ENCODE measurements around the gene POU2AF2.
A peak's percentile ranks its signal among the peaks of the same experiment; 100 is the strongest.
"Not testable (repeated sequence)": the region's sequence is repeated elsewhere in the genome, so short reads cannot be mapped to it uniquely, and the experiment has no call there.

POU2AF2 gene

DNA sequence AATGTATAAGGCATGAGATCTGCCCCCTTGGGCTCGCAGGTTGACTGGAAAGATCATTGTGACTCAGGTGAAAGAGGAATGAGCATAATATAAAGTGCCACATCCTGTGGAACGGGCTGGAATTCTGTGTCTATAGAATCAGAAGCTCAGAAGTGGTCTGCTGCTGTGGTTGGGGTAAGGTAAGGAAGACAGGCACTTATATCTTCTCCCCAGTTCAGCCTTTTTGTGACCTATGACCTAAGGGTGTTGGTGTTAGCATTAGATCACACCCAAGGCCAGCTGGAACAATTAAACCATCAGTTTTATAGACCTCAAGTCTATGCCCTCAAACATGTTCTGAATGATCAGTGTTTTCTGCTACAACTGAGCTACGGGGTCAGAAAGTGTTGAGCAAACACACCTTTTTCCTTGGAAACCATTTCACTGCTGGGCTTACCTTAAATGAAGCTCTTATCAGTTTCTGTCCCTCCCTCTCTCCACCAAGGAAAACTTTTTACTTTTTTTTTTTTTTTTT is 37.1 kb downstream of the POU2AF2 start:
- H3K4me3 ChIP-seq (ENCODE audit: low read length): no peak overlapping the region
- TF ChIP-seq ZNF274 (IDR thresholded peaks at IDR 0.05; ENCODE audit: low read depth, low read length): no peak

DNA sequence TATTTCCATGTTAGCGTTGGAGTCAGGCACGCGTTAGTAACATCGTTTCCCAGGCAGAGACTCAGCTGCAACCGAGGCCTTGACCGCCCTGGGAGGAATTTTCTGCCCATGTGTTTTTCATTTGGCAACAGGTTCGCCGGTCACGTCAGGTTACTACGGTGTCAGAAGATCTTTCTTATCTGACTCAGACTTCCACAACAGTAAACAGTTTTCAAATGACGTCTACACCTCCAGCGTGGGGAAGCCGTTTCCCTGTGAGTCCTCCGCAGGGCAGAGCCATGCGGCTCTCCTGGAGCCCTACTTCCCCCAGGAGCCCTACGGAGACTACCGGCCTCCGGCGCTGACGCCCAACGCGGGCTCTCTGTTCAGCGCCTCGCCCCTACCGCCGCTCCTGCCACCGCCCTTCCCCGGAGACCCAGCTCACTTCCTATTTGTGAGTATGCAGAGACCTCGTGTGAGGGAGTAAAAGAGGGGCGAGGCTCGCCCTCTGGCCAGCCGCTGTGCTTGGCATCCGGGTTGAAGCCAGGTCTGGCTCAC is 38.5 kb downstream of the POU2AF2 start:
- H3K4me3 ChIP-seq (ENCODE audit: low read length): no peak overlapping the region
- no peak for TF ChIP-seq ZNF274 (IDR thresholded peaks at IDR 0.05; ENCODE audit: low read depth, low read length)

DNA sequence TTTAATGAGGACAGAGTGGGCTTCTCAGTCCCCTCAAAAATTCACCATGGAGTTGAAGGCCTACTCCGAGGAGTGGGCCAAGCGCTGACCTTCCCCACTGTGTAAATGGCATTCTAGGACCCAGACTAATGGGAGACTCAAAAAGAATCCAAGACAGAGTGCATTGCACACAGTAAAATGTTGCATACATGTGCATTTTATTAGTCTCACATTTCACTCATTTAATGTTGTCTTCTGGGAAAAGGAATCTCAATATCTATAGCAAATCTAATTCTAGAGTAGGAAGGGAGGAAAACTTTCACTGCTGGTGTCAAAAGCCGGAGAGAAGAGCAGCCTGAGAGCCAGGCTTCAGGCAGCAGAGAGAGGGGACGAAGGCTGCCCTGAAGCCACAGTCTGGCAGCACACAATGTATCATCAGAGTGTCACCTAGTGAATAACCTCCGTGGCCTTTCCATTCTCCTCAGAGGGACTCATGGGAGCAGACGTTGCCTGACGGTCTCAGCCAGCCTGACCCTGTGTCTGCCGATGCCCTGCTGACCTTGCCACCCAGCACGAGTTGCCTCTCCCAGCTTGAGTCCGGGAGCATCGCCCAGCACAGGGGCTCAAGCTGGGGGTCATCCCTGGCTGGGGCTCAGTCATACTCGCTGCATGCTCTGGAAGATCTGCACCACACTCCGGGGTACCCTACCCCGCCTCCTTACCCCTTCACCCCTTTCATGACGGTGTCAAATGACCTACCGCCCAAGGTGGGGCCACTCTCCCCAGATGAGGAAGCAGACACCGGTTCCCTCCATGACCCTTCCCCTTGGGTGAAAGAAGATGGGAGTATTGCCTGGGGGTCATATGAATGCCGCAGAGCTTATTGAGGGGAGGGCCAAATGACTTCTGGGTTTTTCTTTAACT is 39.9 kb downstream of the POU2AF2 start:
- TF ChIP-seq ZNF274 (IDR thresholded peaks at IDR 0.05; ENCODE audit: low read depth, low read length): no peak

DNA sequence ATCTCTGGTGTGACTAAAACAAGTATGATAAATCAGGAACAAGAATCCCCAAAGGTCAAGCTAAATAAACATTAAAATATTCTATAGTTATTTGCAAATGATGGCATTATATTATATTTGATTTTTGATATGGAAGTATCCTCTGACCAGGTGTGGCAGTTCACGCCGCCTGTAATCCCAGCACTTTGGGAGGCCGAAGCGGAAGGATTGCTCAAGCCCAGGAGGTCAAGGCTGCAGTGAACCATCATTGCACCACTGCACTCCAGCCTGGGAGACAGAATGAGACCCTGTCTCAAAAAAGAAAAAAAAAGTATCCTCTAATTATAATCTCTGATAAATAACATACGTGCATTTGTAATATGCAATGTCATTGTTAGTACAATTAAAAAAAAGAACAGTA is 46.2 kb downstream of the POU2AF2 start:
- H3K4me3 ChIP-seq (ENCODE audit: low read length): no peak overlapping the region
- TF ChIP-seq ZNF274 (IDR thresholded peaks at IDR 0.05; ENCODE audit: low read depth, low read length): no peak

More for the DNA sequence above, 39.9 kb downstream of the POU2AF2 start:
- H3K4me3 ChIP-seq (ENCODE audit: low read length): no peak overlapping the region

DNA sequence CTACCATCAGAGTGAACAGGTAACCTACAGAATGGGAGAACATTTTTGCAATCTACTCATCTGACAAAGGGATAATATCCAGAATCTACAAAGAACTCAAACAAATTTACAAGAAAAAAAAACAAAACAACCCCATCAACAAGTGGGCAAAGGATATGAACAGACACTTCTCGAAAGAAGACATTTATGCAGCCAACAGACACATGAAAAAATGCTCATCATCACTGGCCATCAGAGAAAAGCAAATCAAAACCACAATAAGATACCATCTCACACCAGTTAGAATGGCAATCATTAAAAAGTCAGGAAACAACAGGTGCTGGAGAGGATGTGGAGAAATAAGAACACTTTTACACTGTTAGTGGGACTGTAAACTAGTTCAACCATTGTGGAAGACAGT is 46.9 kb downstream of the POU2AF2 start:
- not testable (repeated sequence) for H3K4me3 ChIP-seq (ENCODE audit: low read length)

DNA sequence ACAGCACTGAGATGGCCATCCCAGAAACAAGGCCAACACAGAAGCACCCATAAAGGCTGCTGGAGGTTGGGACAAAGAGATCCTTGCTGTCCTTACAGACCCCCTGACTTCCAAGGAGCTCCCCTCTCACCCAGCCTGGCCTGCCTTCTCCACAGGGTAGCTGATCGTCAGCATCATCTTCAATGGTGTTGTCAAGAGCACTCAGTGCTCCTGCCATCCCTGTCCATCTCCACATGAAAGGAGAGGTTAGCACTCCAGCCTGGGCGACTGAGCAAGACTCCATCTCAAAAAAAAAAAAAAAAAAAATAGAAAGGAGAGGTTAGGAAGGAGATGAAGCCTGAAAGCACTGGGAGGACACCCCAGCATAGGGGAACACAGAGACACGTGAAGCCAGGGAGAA is 50.7 kb downstream of the POU2AF2 start:
- no peak for TF ChIP-seq ZNF274 (IDR thresholded peaks at IDR 0.05; ENCODE audit: low read depth, low read length)
- H3K4me3 ChIP-seq (ENCODE audit: low read length): no peak overlapping the region

DNA sequence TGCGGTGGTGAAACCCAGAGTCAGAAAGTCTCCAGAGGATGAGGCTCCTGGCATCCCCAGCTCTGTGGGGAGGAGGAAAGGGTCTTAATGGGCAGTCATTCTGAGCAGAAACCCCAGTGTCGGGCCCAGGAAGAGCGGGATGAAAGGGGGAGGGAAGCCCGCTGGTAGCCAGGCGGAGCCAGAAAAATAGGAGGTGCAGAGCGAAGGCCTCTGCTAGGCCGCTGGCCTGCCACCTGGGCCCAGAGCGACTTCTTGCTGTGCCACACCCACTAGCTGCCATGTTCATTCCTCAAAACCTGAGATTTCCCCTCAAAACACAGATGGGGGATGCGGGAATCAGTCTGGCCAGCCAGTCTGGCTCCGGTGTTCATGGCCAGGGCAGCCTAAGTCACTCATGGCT is 52.2 kb downstream of the POU2AF2 start:
- H3K4me3 ChIP-seq (ENCODE audit: low read length): no peak overlapping the region
- TF ChIP-seq ZNF274 (IDR thresholded peaks at IDR 0.05; ENCODE audit: low read depth, low read length): no peak

DNA sequence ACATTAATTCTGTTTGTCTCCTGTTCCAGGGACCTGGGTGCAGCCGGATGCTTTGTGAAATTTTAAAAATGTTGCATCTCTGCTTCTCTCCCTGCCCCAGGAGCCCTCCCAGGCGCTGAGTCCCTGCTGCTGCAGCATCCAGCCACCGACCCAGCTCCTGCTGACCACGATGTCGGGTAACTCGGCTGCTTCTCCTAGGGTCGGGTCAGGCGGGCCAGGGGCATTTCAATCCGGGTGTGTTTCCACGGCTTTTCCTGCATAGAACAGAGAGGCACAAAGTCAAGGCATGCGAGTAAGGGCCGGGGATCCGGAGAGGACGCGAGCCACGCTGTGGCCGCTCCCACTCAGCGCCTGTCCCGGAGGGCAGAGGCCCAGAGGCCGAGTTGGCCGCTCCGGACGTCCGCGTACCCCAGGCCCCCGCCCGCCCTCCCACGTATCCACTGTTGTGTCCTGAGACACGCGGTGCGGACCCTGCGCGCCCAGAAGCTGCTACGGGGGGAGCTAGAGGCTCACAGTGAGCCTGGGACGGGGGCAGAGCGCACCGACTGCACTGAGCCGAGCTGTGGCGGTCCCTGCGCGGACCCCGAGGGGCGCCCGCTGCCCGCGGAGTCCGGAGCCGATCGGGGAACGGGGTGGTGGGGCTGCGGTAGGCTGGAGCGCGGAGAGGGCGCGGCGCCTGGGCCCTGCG is 53.0 kb downstream of the POU2AF2 start, which contains the start of gene POU2AF3:
POU2AF3 (plus strand) TSS at position 134 of the 688 bp plus-strand sequence; CDS start at position 170, 36 bp downstream.
- peak within 1 kb of the TSS; percentile 43; the same call in 1 of the 2 replicates for H3K4me3 ChIP-seq (ENCODE audit: low read length)

DNA sequence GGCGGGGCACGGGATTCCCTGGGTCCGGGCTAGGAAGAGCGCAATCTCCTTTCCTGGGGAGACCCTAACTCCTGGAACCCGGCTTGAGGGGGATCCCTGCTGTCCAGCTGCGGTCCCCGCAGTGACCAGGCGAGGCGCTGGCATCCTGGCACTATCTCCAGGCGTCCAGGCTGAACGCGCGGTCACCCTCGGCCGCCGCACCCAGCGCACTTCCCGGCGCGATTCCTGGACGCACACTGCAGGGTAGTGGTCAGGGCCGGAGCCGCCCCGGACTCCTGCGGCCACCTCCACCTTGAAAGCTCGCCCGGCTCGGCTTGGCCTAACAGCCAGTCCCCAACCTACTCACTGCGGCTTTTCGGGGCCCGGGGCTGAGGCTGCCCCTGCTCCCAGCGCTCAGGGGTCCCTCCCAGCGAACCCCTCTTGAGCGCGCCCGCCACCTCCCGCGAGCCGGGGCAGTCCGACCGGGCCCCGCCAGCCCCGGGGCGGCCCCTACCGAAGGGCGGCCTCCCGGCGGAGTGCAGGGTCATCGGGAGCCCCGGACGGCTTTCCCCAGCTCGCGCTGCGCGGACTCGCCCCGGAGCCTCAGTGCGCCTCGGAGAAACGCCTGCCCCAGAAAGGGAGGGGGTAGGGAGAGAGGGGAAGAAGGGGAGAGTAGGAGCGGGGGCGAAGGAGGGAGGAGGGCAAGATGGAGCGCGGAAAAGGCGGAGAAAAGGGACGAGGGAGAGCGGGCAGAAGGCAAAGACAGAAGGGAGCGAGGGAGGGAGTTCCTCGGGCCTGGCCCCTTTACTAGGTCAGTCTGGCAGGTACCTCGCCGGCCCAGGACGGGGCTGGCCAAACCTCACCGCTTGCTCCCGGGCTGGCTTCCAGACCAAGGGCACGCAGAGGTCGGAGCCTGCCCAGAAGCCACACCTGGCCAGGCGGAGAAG is 53.8 kb downstream of the POU2AF2 start:
- no peak for TF ChIP-seq ZNF274 (IDR thresholded peaks at IDR 0.05; ENCODE audit: low read depth, low read length)
- peak overlapping the region; percentile 43; the same call in 1 of the 2 replicates for H3K4me3 ChIP-seq (ENCODE audit: low read length)

More for the DNA sequence above, 53.0 kb downstream of the POU2AF2 start, which contains the start of gene POU2AF3:
- TF ChIP-seq ZNF274 (IDR thresholded peaks at IDR 0.05; ENCODE audit: low read depth, low read length): no peak

DNA sequence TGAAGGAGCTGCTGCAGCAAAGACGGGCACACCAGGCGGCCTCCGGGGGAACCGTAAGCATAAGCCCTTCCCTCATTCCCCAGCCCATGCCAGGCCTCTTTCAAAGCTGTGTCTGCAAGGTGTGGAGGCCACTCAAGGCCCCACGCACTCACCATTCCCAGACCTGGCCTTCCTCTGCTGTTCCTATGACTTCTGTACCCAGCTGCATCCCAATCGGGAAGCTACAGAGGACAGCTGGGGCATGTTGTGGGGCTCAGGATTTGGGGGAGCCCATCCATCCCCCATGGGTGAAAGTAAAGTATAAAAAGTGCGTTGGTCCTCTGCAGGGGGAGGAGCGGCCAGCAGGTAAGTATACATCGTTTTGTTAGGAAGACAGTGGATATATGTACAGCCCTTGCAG is 55.0 kb downstream of the POU2AF2 start:
- no peak for TF ChIP-seq ZNF274 (IDR thresholded peaks at IDR 0.05; ENCODE audit: low read depth, low read length)
- no peak overlapping the region for H3K4me3 ChIP-seq (ENCODE audit: low read length)

DNA sequence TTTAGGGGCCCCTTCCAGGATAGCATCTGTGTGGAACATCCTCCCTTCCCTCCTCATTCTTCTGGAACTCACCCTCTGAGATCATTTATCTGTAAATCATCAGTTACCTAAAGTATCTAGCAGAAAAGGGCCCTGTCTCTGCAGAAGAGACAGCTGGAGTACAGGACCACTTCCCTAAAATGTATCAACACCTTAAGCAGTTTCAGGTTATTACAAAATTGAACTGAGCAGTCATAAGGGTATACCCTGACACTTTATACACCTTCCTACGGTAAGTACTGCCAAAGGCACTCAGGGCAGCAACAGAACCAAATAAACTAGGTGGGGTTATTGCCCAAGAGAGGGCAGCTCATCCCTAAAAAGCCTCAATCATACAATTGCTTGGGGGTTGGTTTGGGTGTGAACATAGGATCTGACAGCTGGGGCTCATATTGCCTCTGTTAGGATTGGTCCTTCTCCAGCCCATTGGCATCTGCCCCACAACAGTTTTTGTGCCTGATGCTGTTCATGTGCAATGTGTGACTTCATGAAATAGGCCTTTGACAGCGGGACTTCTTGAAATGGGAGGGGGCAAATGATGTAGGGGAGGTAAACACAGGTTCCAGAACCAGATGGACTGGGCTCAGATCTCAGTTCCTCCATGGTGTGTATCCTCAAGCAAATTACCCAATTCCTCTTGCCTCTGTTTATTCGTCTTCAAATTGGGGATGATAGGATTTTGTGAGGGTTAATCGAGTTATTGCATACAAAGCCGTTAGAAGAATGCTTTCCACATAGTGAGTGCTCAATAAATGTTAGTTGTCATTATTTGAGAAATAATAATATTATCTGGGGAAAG is 55.7 kb downstream of the POU2AF2 start:
- H3K4me3 ChIP-seq (ENCODE audit: low read length): no peak overlapping the region
- no peak for TF ChIP-seq ZNF274 (IDR thresholded peaks at IDR 0.05; ENCODE audit: low read depth, low read length)

DNA sequence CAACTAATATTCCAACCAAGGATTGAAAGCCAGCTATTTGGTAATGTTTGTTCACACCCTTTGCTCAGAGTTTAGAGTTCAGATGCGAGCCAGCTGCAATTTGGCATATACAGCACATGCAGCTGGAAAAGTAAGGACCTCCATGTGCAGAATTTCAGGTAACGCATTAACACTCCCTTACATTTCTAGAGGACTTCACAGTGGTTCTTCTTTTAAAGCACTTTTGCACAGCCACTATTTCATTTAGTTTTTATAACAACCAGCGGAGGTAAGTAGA is 56.3 kb downstream of the POU2AF2 start:
- TF ChIP-seq ZNF274 (IDR thresholded peaks at IDR 0.05; ENCODE audit: low read depth, low read length): no peak
- H3K4me3 ChIP-seq (ENCODE audit: low read length): no peak overlapping the region

DNA sequence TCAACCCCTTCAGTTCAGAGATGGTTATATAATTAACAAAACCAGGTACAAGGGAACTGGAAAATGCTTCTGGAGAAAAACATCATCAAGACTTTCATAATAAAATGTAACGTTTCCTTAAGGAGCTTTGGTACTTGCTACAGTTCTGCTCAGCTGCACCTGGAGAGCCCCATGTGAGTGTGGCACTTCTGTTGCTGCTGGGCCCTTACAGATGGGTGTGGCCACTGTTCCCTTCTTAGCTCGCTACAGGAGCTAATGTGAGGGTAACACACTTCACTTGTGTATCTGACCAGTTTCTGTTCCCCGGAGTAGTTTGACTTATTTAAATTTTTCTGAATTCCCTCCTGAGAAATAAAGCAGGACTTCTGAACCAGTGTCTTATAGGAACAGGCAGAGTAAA is 56.8 kb downstream of the POU2AF2 start:
- no peak for TF ChIP-seq ZNF274 (IDR thresholded peaks at IDR 0.05; ENCODE audit: low read depth, low read length)

More for the DNA sequence above, 56.8 kb downstream of the POU2AF2 start:
- H3K4me3 ChIP-seq (ENCODE audit: low read length): no peak overlapping the region
